ENCODE measurements around the gene UIMC1.

GRCh38 chr5:177023303-177023664 lies 16.7 kb upstream of the UIMC1 start:
- no peak for TF ChIP-seq POLR2AphosphoS5 (IDR thresholded peaks at IDR 0.05; ENCODE audit: insufficient read depth in 1 of 2, low read depth in 1 of 2)
- TF ChIP-seq, protein P1, sequence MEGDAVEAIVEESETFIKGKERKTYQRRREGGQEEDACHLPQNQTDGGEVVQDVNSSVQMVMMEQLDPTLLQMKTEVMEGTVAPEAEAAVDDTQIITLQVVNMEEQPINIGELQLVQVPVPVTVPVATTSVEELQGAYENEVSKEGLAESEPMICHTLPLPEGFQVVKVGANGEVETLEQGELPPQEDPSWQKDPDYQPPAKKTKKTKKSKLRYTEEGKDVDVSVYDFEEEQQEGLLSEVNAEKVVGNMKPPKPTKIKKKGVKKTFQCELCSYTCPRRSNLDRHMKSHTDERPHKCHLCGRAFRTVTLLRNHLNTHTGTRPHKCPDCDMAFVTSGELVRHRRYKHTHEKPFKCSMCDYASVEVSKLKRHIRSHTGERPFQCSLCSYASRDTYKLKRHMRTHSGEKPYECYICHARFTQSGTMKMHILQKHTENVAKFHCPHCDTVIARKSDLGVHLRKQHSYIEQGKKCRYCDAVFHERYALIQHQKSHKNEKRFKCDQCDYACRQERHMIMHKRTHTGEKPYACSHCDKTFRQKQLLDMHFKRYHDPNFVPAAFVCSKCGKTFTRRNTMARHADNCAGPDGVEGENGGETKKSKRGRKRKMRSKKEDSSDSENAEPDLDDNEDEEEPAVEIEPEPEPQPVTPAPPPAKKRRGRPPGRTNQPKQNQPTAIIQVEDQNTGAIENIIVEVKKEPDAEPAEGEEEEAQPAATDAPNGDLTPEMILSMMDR (IDR thresholded peaks at IDR 0.05), result no peak
- no peak for TF ChIP-seq POLR2A (IDR thresholded peaks at IDR 0.05)

All from vagina (tissue), 2 donors.